Neural progenitor cell (in vitro differentiated cells): ENCODE results near the gene KCNA5. TPM values are rescaled to one million over a fixed set of nuclear protein-coding genes. Genes with fewer than 3 reads are reported as not detected.

Experiments
- DNase-seq: peaks from one replicate; pipeline ENCODE4 v3.0.0-alpha.2; 2016; ENCODE audit warnings: low spot score
- H2AFZ ChIP-seq: fragments of 200-600 bp; sonication (generic); replicated peaks from 2 replicates; pipeline ENCODE4 v1.6.1; 2016; ENCODE audit warnings: antibody characterized with exemption
- H3F3A ChIP-seq: fragments of 200-600 bp; sonication (generic); 2 replicates; pipeline ENCODE4 v1.6.1; 2016; ENCODE audit warnings: antibody characterized with exemption, low read depth
- H3K27ac ChIP-seq: fragments of 200-600 bp; sonication (generic); 2 replicates; pipeline ENCODE4 v1.5.1; 2016; ENCODE audit warnings: mild to moderate bottlenecking
- H3K27me3 ChIP-seq: fragments of 200-600 bp; sonication (generic); 2 replicates; pipeline ENCODE4 v1.6.1; 2016; ENCODE audit warnings: mild to moderate bottlenecking, moderate library complexity
- H3K36me3 ChIP-seq: fragments of 200-600 bp; sonication (generic); 2 replicates; pipeline ENCODE4 v1.5.1; 2016
- H3K4me1 ChIP-seq: fragments of 200-600 bp; sonication (generic); 2 replicates; pipeline ENCODE4 v1.6.1; 2016; ENCODE audit warnings: mixed run types
- H3K4me2 ChIP-seq: fragments of 200-600 bp; sonication (generic); 2 replicates; pipeline ENCODE4 v1.6.1; 2016
- H3K4me3 ChIP-seq: fragments of 200-600 bp; sonication (generic); 2 replicates; pipeline ENCODE4 v1.5.1; 2016
- H3K79me2 ChIP-seq: fragments of 200-600 bp; sonication (generic); 2 replicates; pipeline ENCODE4 v1.6.1; 2016; ENCODE audit warnings: low read depth
- H3K9ac ChIP-seq: fragments of 200-600 bp; sonication (generic); 2 replicates; pipeline ENCODE4 v1.6.1; 2016
- H3K9me3 ChIP-seq: fragments of 200-600 bp; sonication (generic); 2 replicates; pipeline ENCODE4 v1.5.1; 2016; ENCODE audit warnings: low read depth
- H4K20me1 ChIP-seq: fragments of 200-600 bp; sonication (generic); 2 replicates; pipeline ENCODE4 v1.6.1; 2016; ENCODE audit warnings: low read depth
- H3K27ac Mint-ChIP-seq: 3 replicates; pipeline ENCODE4 v1.8.0; 2021; ENCODE audit warnings: mixed read lengths
- H3K27me3 Mint-ChIP-seq: 2 replicates; pipeline ENCODE4 v1.8.0; 2022; ENCODE audit warnings: low read depth, mild to moderate bottlenecking, inconsistent platforms, moderate library complexity, mixed read lengths; ENCODE audit not compliant: insufficient read depth
- H3K36me3 Mint-ChIP-seq: 3 replicates; pipeline ENCODE4 v1.8.0; 2021; ENCODE audit warnings: mixed read lengths
- H3K4me1 Mint-ChIP-seq: 3 replicates; pipeline ENCODE4 v1.8.0; 2021; ENCODE audit warnings: mixed read lengths
- H3K4me3 Mint-ChIP-seq: 3 replicates; pipeline ENCODE4 v1.8.0; 2021; ENCODE audit warnings: mild to moderate bottlenecking, moderate library complexity, mixed read lengths
- H3K9me3 Mint-ChIP-seq: 3 replicates; pipeline ENCODE4 v1.8.0; 2020; ENCODE audit warnings: mixed read lengths
- EZH2 ChIP-seq: fragments of 200-600 bp; sonication (generic); IDR thresholded peaks from 2 replicates; pipeline ENCODE4 v1.6.1; 2017; ENCODE audit warnings: antibody characterized with exemption, mild to moderate bottlenecking, moderate library complexity
- EZH2phosphoT487 ChIP-seq: fragments of 200-600 bp; sonication (generic); IDR thresholded peaks from 2 replicates; pipeline ENCODE4 v1.6.1; 2017; ENCODE audit warnings: antibody characterized with exemption
- total RNA-seq: library from RNA; depleted of rRNA; stranded (reverse); fragments of >200 nt; gene quantifications from 2 replicates; pipeline ENCODE4 v1.2.3, GENCODE V29; 2015; ENCODE audit warnings: low replicate concordance
- TF ChIP-seq, protein P1 (sequence below): fragments of 200-600 bp; sonication (generic); IDR thresholded peaks from 2 replicates; pipeline ENCODE4 v1.5.1; 2017; ENCODE audit warnings: antibody characterized with exemption, mild to moderate bottlenecking

Gene KCNA5
- total RNA-seq, 1 donor from 2014 or later = 0.19 TPM

DNA sequence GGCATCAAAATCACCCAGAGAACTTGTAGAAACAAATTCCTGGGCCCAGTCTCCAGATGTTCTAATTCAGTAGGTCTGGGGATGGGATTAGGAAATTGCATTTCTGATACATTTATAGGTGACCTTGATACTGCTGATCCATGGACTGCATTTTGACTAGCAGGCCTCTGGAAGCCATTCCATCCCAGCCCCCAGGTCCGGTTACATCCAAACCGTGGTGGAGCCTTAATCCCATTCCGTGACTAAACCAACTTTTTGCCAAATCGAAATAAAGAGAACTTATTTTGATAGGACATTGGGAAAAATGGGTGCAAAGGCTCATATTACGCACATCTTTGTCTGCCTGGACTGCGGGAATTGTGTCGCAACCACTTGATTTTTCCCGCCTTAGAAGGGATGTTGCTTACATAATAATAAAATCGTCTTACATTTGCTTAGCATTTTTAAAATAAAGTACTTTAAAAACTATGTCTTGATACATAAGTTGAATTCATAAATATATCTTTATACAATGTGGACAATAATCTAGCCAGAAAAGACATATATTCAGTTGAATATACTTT lies 5.8 kb upstream of the KCNA5 start:
- H3K4me2 ChIP-seq = no peak overlapping the region
- H3K4me3 ChIP-seq = no peak overlapping the region
- H4K20me1 ChIP-seq = no peaks in the 10 kb centered on the region
- Mint-ChIP-seq H3K4me3 (no peak overlapping the region), H3K36me3 (no peaks in the 10 kb centered on the region), H3K27ac (no peak overlapping the region), H3K4me1 (peaks cover 9% of the 10 kb centered on the region), H3K27me3 (peaks cover 18% of the 10 kb centered on the region), H3K9me3 (peaks cover 2% of the 10 kb centered on the region)
- H3K4me1 ChIP-seq = peaks cover under 1% of the 10 kb centered on the region
- no peak overlapping the region for H3K9ac ChIP-seq
- no peaks in the 10 kb centered on the region for H3K9me3 ChIP-seq
- no peaks in the 10 kb centered on the region for H3F3A ChIP-seq
- H3K79me2 ChIP-seq = no peaks in the 10 kb centered on the region
- H3K27me3 ChIP-seq = peaks cover 37% of the 10 kb centered on the region
- TF ChIP-seq EZH2 (no peak), EZH2phosphoT487 (no peak)
- TF ChIP-seq, protein P1, sequence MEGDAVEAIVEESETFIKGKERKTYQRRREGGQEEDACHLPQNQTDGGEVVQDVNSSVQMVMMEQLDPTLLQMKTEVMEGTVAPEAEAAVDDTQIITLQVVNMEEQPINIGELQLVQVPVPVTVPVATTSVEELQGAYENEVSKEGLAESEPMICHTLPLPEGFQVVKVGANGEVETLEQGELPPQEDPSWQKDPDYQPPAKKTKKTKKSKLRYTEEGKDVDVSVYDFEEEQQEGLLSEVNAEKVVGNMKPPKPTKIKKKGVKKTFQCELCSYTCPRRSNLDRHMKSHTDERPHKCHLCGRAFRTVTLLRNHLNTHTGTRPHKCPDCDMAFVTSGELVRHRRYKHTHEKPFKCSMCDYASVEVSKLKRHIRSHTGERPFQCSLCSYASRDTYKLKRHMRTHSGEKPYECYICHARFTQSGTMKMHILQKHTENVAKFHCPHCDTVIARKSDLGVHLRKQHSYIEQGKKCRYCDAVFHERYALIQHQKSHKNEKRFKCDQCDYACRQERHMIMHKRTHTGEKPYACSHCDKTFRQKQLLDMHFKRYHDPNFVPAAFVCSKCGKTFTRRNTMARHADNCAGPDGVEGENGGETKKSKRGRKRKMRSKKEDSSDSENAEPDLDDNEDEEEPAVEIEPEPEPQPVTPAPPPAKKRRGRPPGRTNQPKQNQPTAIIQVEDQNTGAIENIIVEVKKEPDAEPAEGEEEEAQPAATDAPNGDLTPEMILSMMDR = no peak
- no peak overlapping the region for H2AFZ ChIP-seq
- H3K36me3 ChIP-seq = no peaks in the 10 kb centered on the region
- no peak overlapping the region for H3K27ac ChIP-seq
- no peak for DNase-seq

DNA sequence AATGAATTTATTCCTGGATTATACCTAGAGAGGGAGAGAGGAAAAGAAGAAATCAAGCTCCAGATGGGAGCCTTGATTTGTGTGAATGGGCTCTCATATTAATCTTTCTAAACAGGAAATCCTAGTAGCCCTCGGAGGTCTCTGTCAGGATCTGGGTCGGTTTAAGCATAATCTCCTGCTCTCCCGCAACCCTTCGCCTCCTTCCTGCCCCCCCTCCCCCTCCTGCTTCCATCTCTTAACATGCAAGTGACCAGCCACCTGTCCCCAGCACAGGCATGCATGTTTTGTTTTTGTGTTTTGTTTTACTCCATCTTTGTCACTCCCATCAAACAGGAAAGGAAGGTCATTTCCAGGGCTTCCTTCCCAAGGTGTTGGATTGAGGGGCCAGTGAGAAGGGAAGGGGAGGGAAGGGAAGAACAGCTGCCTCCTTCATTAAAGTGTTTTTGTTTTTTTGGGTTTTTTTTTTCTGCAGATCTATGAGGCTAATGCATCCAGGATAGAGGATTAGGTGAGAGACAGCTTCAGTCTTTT lies 4.8 kb upstream of the KCNA5 start:
- Histone ChIP-seq H3K27me3 (peaks cover 46% of the 10 kb centered on the region), H3K4me2 (no peak overlapping the region), H3F3A (no peaks in the 10 kb centered on the region), H3K27ac (no peak overlapping the region), H3K4me3 (no peak overlapping the region), H3K4me1 (peaks cover 6% of the 10 kb centered on the region), H3K79me2 (no peaks in the 10 kb centered on the region), H2AFZ (no peak overlapping the region), H3K9ac (no peak overlapping the region), H3K36me3 (no peaks in the 10 kb centered on the region), H4K20me1 (no peaks in the 10 kb centered on the region), H3K9me3 (no peaks in the 10 kb centered on the region)
- TF ChIP-seq EZH2phosphoT487 (no peak), EZH2 (no peak)
- TF ChIP-seq, protein P1 = no peak
- peaks cover 2% of the 10 kb centered on the region for H3K9me3 Mint-ChIP-seq
- H3K4me1 Mint-ChIP-seq = peaks cover 14% of the 10 kb centered on the region
- H3K27me3 Mint-ChIP-seq = peaks cover 24% of the 10 kb centered on the region
- H3K27ac Mint-ChIP-seq = no peak overlapping the region
- peak overlapping the region; percentile 5 for H3K4me3 Mint-ChIP-seq
- DNase-seq = no peak
- no peaks in the 10 kb centered on the region for H3K36me3 Mint-ChIP-seq

DNA sequence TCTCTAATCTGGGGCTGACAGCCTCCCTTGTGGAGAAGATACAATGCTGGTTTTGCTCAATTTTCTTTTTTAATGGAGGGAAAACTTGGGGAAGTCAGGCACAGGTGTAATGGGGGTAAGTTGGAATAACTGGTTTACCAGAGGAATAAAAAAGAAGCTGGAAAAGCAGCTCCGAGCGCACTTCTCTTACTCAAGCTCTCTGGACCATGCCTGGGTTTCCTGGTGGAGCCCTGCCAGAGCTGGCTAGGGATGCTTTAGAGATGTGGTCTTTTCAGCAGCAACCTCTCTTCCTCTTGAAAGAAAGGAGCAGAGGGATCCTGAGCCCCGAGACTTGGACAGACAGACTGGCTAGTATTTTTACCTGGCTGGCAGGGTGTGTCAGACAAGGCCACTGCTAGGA lies 3.9 kb upstream of the KCNA5 start:
- peaks cover 24% of the 10 kb centered on the region for H3K27me3 Mint-ChIP-seq

More for the DNA sequence above, 3.9 kb upstream of the KCNA5 start:
- Histone ChIP-seq H3K27me3 (peaks cover 56% of the 10 kb centered on the region), H3K9ac (no peak overlapping the region), H4K20me1 (no peaks in the 10 kb centered on the region), H2AFZ (no peak overlapping the region), H3K27ac (no peak overlapping the region), H3K4me1 (peaks cover 6% of the 10 kb centered on the region), H3K9me3 (no peaks in the 10 kb centered on the region), H3K79me2 (no peaks in the 10 kb centered on the region), H3K4me3 (no peak overlapping the region), H3K4me2 (no peak overlapping the region), H3F3A (no peaks in the 10 kb centered on the region), H3K36me3 (no peaks in the 10 kb centered on the region)
- no peak for DNase-seq
- H3K36me3 Mint-ChIP-seq = no peaks in the 10 kb centered on the region
- TF ChIP-seq EZH2phosphoT487 = no peak
- no peak for TF ChIP-seq EZH2
- TF ChIP-seq, protein P1 = no peak
- H3K27ac Mint-ChIP-seq = peak overlapping the region; percentile 35
- H3K4me1 Mint-ChIP-seq = peaks cover 14% of the 10 kb centered on the region
- H3K9me3 Mint-ChIP-seq = peaks cover 2% of the 10 kb centered on the region
- H3K4me3 Mint-ChIP-seq = no peak overlapping the region
